Panc1 (cell line): ENCODE results near the gene CERS5. TPM values are rescaled to one million over a fixed set of nuclear protein-coding genes. Genes with fewer than 3 reads are reported as not detected.

Experiments used
- ATAC-seq: fragments of 200-7000 bp; cut with Tn5 transposase; 2 replicates; pipeline ENCODE4 v1.9.1; 2020; ENCODE audit warnings: mild to moderate bottlenecking, moderate library complexity
- BruUV-seq: library from RNA; stranded (reverse); fragments of 400-500 nt; replicated peaks from 2 replicates; lab custom pipeline; 2021; lab: Mats Ljungman, UMichigan
- CTCF ChIA-PET: fragments of 300-600 bp; sonication (Branson Sonifier 250); formaldehyde crosslinking; loops from one replicate; lab custom pipeline; 2022; ENCODE audit warnings: antibody characterized with exemption; lab: Charles Lee
- POLR2A ChIA-PET: fragments of 300-600 bp; sonication (Branson Sonifier 250); formaldehyde crosslinking; loops from one replicate; lab custom pipeline; 2022; ENCODE audit warnings: antibody characterized with exemption; lab: Charles Lee
- DNase-seq: peaks from one replicate; pipeline ENCODE4 v3.0.0-alpha.2; 2010; ENCODE audit warnings: low read depth, low spot score
- H3K27ac ChIP-seq: 2 replicates; pipeline ENCODE4 v1.5.1; 2011; ENCODE audit warnings: mild to moderate bottlenecking, low read length, inconsistent platforms
- H3K27me3 ChIP-seq: fragments of 200-500 bp; sonication (Bioruptor generic); 2 replicates; pipeline ENCODE4 v1.6.0; 2014; ENCODE audit warnings: low read length, inconsistent platforms; ENCODE audit not compliant: control insufficient read depth, insufficient read depth
- H3K36me3 ChIP-seq: fragments of 200-500 bp; sonication (Bioruptor generic); 2 replicates; pipeline ENCODE4 v1.5.1; 2014; ENCODE audit warnings: inconsistent platforms, mild to moderate bottlenecking, low read length, moderate library complexity; ENCODE audit not compliant: control insufficient read depth, insufficient read depth
- H3K4me1 ChIP-seq: 2 replicates; pipeline ENCODE4 v1.5.1; 2011; ENCODE audit warnings: inconsistent platforms, mild to moderate bottlenecking, low read length, moderate library complexity; ENCODE audit not compliant: control insufficient read depth, insufficient read depth
- H3K4me3 ChIP-seq, 2 experiments: 2 replicates each; pipeline ENCODE4 v1.5.1; 2011 to 2012; ENCODE audit warnings: low read depth in 2 of 2, low read length in 2 of 2, mild to moderate bottlenecking in 2 of 2, inconsistent platforms in 1 of 2, moderate library complexity in 1 of 2
- H3K9me3 ChIP-seq: fragments of 200-500 bp; sonication (Bioruptor generic); 2 replicates; pipeline ENCODE4 v1.5.1; 2014; ENCODE audit warnings: low read depth, mild to moderate bottlenecking, inconsistent platforms, low read length, moderate library complexity; ENCODE audit not compliant: control insufficient read depth, insufficient read depth
- CTCF ChIP-seq: fragments of 450-650 bp; IDR thresholded peaks from 2 replicates; pipeline ENCODE4 v1.5.1; 2017; ENCODE audit warnings: mild to moderate bottlenecking
- POLR2AphosphoS5 ChIP-seq: IDR thresholded peaks from 2 replicates; pipeline ENCODE4 v1.6.1; 2012; ENCODE audit warnings: mild to moderate bottlenecking, low read depth, low read length, moderate library complexity
- SIN3A ChIP-seq: IDR thresholded peaks from 2 replicates; pipeline ENCODE4 v1.6.1; 2012; ENCODE audit warnings: low read depth, mild to moderate bottlenecking, low read length, moderate library complexity, borderline replicate concordance; ENCODE audit not compliant: insufficient read depth
- TCF7L2 ChIP-seq: IDR thresholded peaks from 2 replicates; pipeline ENCODE4 v1.6.1; 2011; ENCODE audit warnings: mild to moderate bottlenecking, low read depth, low read length, inconsistent platforms
- in situ Hi-C: cut with HindIII; loops from 2 replicates; pipeline ENCODE4 v1.10.0; 2016; ENCODE audit warnings: low sequenced_read_pairs, low pct_unique_long_range_greater_than_20kb
- intact Hi-C: fragments of 100-400 bp; cut with micrococcal nuclease; formaldehyde crosslinking; loops from one replicate; pipeline ENCODE4 v1.10.0; 2022; ENCODE audit not compliant: unreplicated experiment
- total RNA-seq: library from RNA; stranded (reverse); gene quantifications from one replicate; pipeline ENCODE4 v1.2.1, GENCODE V29; 2021; ENCODE audit not compliant: unreplicated experiment
- TF ChIP-seq, protein P1 (sequence below), 2 experiments: IDR thresholded peaks; 2 replicates each; pipeline ENCODE4 v1.6.1; 2011 to 2012; ENCODE audit warnings: low read depth in 2 of 2, control low read depth in 1 of 2, low read length in 1 of 2, mild to moderate bottlenecking in 1 of 2, moderate library complexity in 1 of 2; ENCODE audit not compliant: insufficient read depth in 1 of 2

CERS5 gene
- total RNA-seq, 1 experiment from 2014 or later = 50.5 TPM

GRCh38 chr12:50107416-50108268 is 59.5 kb downstream of the CERS5 start:
- ChIA-PET CTCF (no interaction called here), POLR2A (interaction anchor here (0.7 kb wide), 1 partner anchor 61 kb away, joined by 4 read pairs; no protein-coding TSS in a partner anchor)
- Histone ChIP-seq H3K9me3 (no peaks in the 10 kb centered on the region), H3K4me3 (no peak overlapping the region), H3K27me3 (no peaks in the 10 kb centered on the region), H3K27ac (no peak overlapping the region), H3K4me1 (peaks cover 14% of the 10 kb centered on the region), H3K36me3 (no peaks in the 10 kb centered on the region)
- DNase-seq = no peak
- BruUV-seq = no TSS peak
- no peak for TF ChIP-seq SIN3A
- TF ChIP-seq, protein P1, sequence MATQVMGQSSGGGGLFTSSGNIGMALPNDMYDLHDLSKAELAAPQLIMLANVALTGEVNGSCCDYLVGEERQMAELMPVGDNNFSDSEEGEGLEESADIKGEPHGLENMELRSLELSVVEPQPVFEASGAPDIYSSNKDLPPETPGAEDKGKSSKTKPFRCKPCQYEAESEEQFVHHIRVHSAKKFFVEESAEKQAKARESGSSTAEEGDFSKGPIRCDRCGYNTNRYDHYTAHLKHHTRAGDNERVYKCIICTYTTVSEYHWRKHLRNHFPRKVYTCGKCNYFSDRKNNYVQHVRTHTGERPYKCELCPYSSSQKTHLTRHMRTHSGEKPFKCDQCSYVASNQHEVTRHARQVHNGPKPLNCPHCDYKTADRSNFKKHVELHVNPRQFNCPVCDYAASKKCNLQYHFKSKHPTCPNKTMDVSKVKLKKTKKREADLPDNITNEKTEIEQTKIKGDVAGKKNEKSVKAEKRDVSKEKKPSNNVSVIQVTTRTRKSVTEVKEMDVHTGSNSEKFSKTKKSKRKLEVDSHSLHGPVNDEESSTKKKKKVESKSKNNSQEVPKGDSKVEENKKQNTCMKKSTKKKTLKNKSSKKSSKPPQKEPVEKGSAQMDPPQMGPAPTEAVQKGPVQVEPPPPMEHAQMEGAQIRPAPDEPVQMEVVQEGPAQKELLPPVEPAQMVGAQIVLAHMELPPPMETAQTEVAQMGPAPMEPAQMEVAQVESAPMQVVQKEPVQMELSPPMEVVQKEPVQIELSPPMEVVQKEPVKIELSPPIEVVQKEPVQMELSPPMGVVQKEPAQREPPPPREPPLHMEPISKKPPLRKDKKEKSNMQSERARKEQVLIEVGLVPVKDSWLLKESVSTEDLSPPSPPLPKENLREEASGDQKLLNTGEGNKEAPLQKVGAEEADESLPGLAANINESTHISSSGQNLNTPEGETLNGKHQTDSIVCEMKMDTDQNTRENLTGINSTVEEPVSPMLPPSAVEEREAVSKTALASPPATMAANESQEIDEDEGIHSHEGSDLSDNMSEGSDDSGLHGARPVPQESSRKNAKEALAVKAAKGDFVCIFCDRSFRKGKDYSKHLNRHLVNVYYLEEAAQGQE (IDR thresholded peaks at IDR 0.05; ENCODE audit: insufficient read depth in 1 of 2, low read depth in 2 of 2, low read length in 1 of 2) = no peak
- no peak for TF ChIP-seq TCF7L2
- no peak for TF ChIP-seq POLR2AphosphoS5
- no peak for TF ChIP-seq CTCF
- intact Hi-C loops = no loop called here
- no peak for ATAC-seq
- in situ Hi-C loops = no loop called here

DNA sequence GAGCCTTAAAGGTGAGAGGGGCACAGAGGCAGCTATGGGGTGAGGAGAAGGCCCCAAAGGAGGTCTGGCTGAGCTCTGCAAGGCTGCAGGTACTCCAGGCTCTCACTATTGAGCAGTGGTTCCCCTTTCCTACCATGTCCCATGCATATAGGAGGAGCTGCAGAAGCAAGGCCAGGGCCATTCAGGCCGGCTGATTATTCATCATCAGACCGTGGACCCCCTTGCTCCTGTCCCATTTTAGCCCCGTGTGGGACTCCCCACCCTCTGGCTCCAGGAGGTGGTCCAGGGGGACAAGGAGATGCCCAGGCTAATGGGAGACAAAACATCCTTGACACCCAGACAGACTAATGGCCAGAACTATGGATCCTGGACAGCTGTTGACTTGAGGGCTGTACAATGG is 60.3 kb downstream of the CERS5 start:
- H3K4me3 ChIP-seq = no peak overlapping the region
- no peak overlapping the region for H3K27ac ChIP-seq
- H3K27me3 ChIP-seq = no peaks in the 10 kb centered on the region
- BruUV-seq = no TSS peak
- DNase-seq (no peak), ATAC-seq (no peak)
- POLR2A ChIA-PET = no interaction called here
- no peak for TF ChIP-seq CTCF
- TF ChIP-seq POLR2AphosphoS5 = no peak
- no peak for TF ChIP-seq SIN3A
- TF ChIP-seq TCF7L2 = no peak
- TF ChIP-seq, protein P1 (IDR thresholded peaks at IDR 0.05; ENCODE audit: insufficient read depth in 1 of 2, low read depth in 2 of 2, low read length in 1 of 2) = no peak
- in situ Hi-C loops (no loop called here), intact Hi-C loops (no loop called here)
- peaks cover 20% of the 10 kb centered on the region for H3K4me1 ChIP-seq
- H3K9me3 ChIP-seq = no peaks in the 10 kb centered on the region
- CTCF ChIA-PET = no interaction called here
- no peaks in the 10 kb centered on the region for H3K36me3 ChIP-seq
